ENCODE measurements around the gene COL4A2.

The COL4A2 gene

GRCh38 chr13:110360598-110360997 is 53.5 kb downstream of the COL4A2 start:
- no peak for TF ChIP-seq CTCF (IDR thresholded peaks at IDR 0.05; ENCODE audit: insufficient read depth, low read depth, low read length, missing control alignments)
- DNase-seq (ENCODE audit: low read depth): no peak
- no peak overlapping the region for H3K4me3 ChIP-seq (ENCODE audit: low read depth, low read length)

GRCh38 chr13:110361365-110361911 is 54.4 kb downstream of the COL4A2 start:
- no peak for TF ChIP-seq CTCF (IDR thresholded peaks at IDR 0.05; ENCODE audit: insufficient read depth, low read depth, low read length, missing control alignments)
- DNase-seq (ENCODE audit: low read depth): no peak
- H3K4me3 ChIP-seq (ENCODE audit: low read depth, low read length): no peak overlapping the region

- no peak overlapping the region for H3K4me3 ChIP-seq (ENCODE audit: low read depth, low read length)
- peak; percentile 7 for TF ChIP-seq CTCF (IDR thresholded peaks at IDR 0.05; ENCODE audit: insufficient read depth, low read depth, low read length, missing control alignments)
- DNase-seq (ENCODE audit: low read depth): no peak
Measured at GRCh38 chr13:110363010-110363409, 55.9 kb downstream of the COL4A2 start.

- H3K4me3 ChIP-seq (ENCODE audit: low read depth, low read length): no peak overlapping the region
- no peak for DNase-seq (ENCODE audit: low read depth)
- TF ChIP-seq CTCF (IDR thresholded peaks at IDR 0.05; ENCODE audit: insufficient read depth, low read depth, low read length, missing control alignments): no peak
Measured at GRCh38 chr13:110364081-110364480, 57.0 kb downstream of the COL4A2 start.

- DNase-seq (ENCODE audit: low read depth): no peak
- no peak overlapping the region for H3K4me3 ChIP-seq (ENCODE audit: low read depth, low read length)
- TF ChIP-seq CTCF (IDR thresholded peaks at IDR 0.05; ENCODE audit: insufficient read depth, low read depth, low read length, missing control alignments): no peak
Measured at GRCh38 chr13:110365876-110366275, 58.8 kb downstream of the COL4A2 start.

- no peak overlapping the region for H3K4me3 ChIP-seq (ENCODE audit: low read depth, low read length)
- no peak for TF ChIP-seq CTCF (IDR thresholded peaks at IDR 0.05; ENCODE audit: insufficient read depth, low read depth, low read length, missing control alignments)
- DNase-seq (ENCODE audit: low read depth): no peak
Measured at GRCh38 chr13:110366733-110367132, 59.6 kb downstream of the COL4A2 start.

GRCh38 chr13:110367620-110368019 is 60.5 kb downstream of the COL4A2 start:
- H3K4me3 ChIP-seq (ENCODE audit: low read depth, low read length): no peak overlapping the region
- no peak for TF ChIP-seq CTCF (IDR thresholded peaks at IDR 0.05; ENCODE audit: insufficient read depth, low read depth, low read length, missing control alignments)
- DNase-seq (ENCODE audit: low read depth): no peak
